GM12878 (cell line): ENCODE measurements around the gene SMARCD3.

ENCODE experiments used
- BHLHE40 ChIP-seq, 2 experiments: fragments of 450-650 bp in 1 of 2; IDR thresholded peaks; 2 replicates each; pipeline ENCODE4 v1.6.1; 2011 to 2017; ENCODE audit warnings: low read depth in 2 of 2, borderline replicate concordance in 1 of 2, improper control_type of control experiment in 1 of 2, low read length in 1 of 2, mild to moderate bottlenecking in 1 of 2
- EZH2 ChIP-seq: IDR thresholded peaks from 2 replicates; pipeline ENCODE4 v1.6.1; 2012; ENCODE audit warnings: low read depth, mild to moderate bottlenecking, control low read depth, inconsistent platforms, low read length, borderline replicate concordance; ENCODE audit not compliant: control insufficient read depth
- MTA3 ChIP-seq: IDR thresholded peaks from 2 replicates; pipeline ENCODE4 v1.6.1; 2012; ENCODE audit warnings: low read length, inconsistent platforms, borderline replicate concordance
- POLR2A ChIP-seq: IDR thresholded peaks from 2 replicates; pipeline ENCODE4 v1.6.1; 2011; ENCODE audit warnings: low read depth, mild to moderate bottlenecking, low read length
- POLR2AphosphoS5 ChIP-seq: IDR thresholded peaks from 2 replicates; pipeline ENCODE4 v1.6.1; 2011; ENCODE audit warnings: mild to moderate bottlenecking, low read length, inconsistent platforms
- RAD51 ChIP-seq: fragments of 450-650 bp; IDR thresholded peaks from 2 replicates; pipeline ENCODE4 v1.6.1; 2016; ENCODE audit warnings: moderate library complexity, mild to moderate bottlenecking, inconsistent platforms
- RBBP5 ChIP-seq: fragments of 200-600 bp; sonication (generic); conservative IDR thresholded peaks from 2 replicates; pipeline ENCODE4 v1.6.1; 2016
- RELA ChIP-seq: fragments of 450-650 bp; IDR thresholded peaks from 2 replicates; pipeline ENCODE4 v1.8.0; 2014; ENCODE audit warnings: borderline replicate concordance; ENCODE audit not compliant: partially characterized antibody
- SMC3 ChIP-seq: IDR thresholded peaks from 2 replicates; pipeline ENCODE4 v1.6.1; 2011; ENCODE audit warnings: low read length, improper control_type of control experiment, borderline replicate concordance
- TAF1 ChIP-seq: IDR thresholded peaks from 2 replicates; pipeline ENCODE4 v1.6.1; 2011; ENCODE audit warnings: mild to moderate bottlenecking, low read depth, low read length, borderline replicate concordance
- TF ChIP-seq, protein P1 (sequence below), 3 experiments: IDR thresholded peaks in 2 of 3; conservative IDR thresholded peaks in 1 of 3; 2 replicates each; pipeline ENCODE4 v1.5.1; 2011; ENCODE audit warnings: low read depth in 3 of 3, low read length in 3 of 3, mild to moderate bottlenecking in 3 of 3, control low read depth in 2 of 3, moderate library complexity in 2 of 3, inconsistent platforms in 1 of 3, mixed read lengths in 1 of 3; ENCODE audit not compliant: control insufficient read depth in 2 of 3, insufficient read depth in 1 of 3; ENCODE audit errors: extremely low read depth in 1 of 3
- TF ChIP-seq, protein P2 (sequence below): IDR thresholded peaks from 2 replicates; pipeline ENCODE4 v1.6.1; 2011; ENCODE audit warnings: low read depth, mild to moderate bottlenecking, low read length, moderate library complexity, borderline replicate concordance; ENCODE audit errors: extremely low read depth
- TF ChIP-seq, protein P3 (sequence below): fragments of 450-650 bp; IDR thresholded peaks from 2 replicates; pipeline ENCODE4 v1.6.1; 2018; ENCODE audit warnings: borderline replicate concordance, mild to moderate bottlenecking; ENCODE audit not compliant: partially characterized antibody
- TF ChIP-seq, protein P4 (sequence below): IDR thresholded peaks from 2 replicates; pipeline ENCODE4 v1.6.1; 2011; ENCODE audit warnings: low read depth, low read length, improper control_type of control experiment, borderline replicate concordance

DNA sequence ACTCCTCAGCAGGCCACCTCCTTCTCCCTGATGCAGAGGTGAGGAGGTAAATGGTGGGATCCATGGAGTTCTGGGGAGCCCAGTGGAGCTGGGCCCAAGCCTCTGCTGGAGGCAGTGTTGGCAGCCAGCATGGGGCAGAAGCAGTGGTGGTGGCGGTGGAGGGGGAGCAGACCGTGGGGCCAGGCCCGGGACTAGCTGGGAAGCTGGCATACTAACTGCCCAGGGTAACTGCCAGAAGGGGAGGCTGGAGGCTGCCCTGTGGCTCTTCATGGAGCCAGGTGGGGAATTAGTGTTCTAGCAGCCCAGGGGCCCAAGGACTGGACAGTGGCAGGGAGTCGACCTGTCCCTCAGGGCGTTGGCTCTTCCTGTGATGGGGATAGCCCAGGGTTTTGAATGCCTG lies 16.1 kb upstream of the SMARCD3 start:
- no peak for TF ChIP-seq POLR2AphosphoS5
- TF ChIP-seq, protein P1, sequence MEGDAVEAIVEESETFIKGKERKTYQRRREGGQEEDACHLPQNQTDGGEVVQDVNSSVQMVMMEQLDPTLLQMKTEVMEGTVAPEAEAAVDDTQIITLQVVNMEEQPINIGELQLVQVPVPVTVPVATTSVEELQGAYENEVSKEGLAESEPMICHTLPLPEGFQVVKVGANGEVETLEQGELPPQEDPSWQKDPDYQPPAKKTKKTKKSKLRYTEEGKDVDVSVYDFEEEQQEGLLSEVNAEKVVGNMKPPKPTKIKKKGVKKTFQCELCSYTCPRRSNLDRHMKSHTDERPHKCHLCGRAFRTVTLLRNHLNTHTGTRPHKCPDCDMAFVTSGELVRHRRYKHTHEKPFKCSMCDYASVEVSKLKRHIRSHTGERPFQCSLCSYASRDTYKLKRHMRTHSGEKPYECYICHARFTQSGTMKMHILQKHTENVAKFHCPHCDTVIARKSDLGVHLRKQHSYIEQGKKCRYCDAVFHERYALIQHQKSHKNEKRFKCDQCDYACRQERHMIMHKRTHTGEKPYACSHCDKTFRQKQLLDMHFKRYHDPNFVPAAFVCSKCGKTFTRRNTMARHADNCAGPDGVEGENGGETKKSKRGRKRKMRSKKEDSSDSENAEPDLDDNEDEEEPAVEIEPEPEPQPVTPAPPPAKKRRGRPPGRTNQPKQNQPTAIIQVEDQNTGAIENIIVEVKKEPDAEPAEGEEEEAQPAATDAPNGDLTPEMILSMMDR (IDR thresholded peaks at IDR 0.05 in 2 of 3, conservative IDR thresholded peaks at IDR 0.05 in 1 of 3; ENCODE audit: control insufficient read depth in 2 of 3, extremely low read depth in 1 of 3, insufficient read depth in 1 of 3, low read depth in 3 of 3, low read length in 3 of 3), result no peak
- TF ChIP-seq EZH2, result no peak
- TF ChIP-seq, protein P2, sequence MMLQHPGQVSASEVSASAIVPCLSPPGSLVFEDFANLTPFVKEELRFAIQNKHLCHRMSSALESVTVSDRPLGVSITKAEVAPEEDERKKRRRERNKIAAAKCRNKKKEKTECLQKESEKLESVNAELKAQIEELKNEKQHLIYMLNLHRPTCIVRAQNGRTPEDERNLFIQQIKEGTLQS, result no peak
- TF ChIP-seq MTA3, result no peak
- TF ChIP-seq RAD51, result no peak
- no peak for TF ChIP-seq RELA
- TF ChIP-seq, protein P3, sequence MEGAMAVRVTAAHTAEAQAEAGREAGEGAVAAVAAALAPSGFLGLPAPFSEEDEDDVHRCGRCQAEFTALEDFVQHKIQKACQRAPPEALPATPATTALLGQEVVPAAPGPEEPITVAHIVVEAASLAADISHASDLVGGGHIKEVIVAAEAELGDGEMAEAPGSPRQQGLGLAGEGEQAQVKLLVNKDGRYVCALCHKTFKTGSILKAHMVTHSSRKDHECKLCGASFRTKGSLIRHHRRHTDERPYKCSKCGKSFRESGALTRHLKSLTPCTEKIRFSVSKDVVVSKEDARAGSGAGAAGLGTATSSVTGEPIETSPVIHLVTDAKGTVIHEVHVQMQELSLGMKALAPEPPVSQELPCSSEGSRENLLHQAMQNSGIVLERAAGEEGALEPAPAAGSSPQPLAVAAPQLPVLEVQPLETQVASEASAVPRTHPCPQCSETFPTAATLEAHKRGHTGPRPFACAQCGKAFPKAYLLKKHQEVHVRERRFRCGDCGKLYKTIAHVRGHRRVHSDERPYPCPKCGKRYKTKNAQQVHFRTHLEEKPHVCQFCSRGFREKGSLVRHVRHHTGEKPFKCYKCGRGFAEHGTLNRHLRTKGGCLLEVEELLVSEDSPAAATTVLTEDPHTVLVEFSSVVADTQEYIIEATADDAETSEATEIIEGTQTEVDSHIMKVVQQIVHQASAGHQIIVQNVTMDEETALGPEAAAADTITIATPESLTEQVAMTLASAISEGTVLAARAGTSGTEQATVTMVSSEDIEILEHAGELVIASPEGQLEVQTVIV, result no peak
- no peak for TF ChIP-seq SMC3
- TF ChIP-seq BHLHE40 (IDR thresholded peaks at IDR 0.05; ENCODE audit: borderline replicate concordance in 1 of 2, low read depth in 2 of 2, low read length in 1 of 2), result no peak
- TF ChIP-seq POLR2A, result no peak
- TF ChIP-seq, protein P4, sequence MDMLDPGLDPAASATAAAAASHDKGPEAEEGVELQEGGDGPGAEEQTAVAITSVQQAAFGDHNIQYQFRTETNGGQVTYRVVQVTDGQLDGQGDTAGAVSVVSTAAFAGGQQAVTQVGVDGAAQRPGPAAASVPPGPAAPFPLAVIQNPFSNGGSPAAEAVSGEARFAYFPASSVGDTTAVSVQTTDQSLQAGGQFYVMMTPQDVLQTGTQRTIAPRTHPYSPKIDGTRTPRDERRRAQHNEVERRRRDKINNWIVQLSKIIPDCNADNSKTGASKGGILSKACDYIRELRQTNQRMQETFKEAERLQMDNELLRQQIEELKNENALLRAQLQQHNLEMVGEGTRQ, result no peak
- TF ChIP-seq RBBP5, result no peak
- TF ChIP-seq TAF1, result no peak
